GM08714 (cell line): ENCODE data around the gene CBLC.

Experiments
- H3K4me3 ChIP-seq: fragments of 200-500 bp; sonication (Bioruptor generic); 2 replicates; pipeline ENCODE4 v1.5.1; 2014; ENCODE audit warnings: mild to moderate bottlenecking, low read length, inconsistent platforms
- ZNF274 ChIP-seq: IDR thresholded peaks from 2 replicates; pipeline ENCODE4 v1.6.1; 2012; ENCODE audit warnings: mild to moderate bottlenecking, low read depth, low read length

Gene CBLC

GRCh38 chr19:44752123-44752815 is 25.4 kb upstream of the CBLC start:
- H3K4me3 ChIP-seq, result peak overlapping the region; percentile 39; the same call in 1 of the 2 replicates
- no peak for TF ChIP-seq ZNF274

DNA sequence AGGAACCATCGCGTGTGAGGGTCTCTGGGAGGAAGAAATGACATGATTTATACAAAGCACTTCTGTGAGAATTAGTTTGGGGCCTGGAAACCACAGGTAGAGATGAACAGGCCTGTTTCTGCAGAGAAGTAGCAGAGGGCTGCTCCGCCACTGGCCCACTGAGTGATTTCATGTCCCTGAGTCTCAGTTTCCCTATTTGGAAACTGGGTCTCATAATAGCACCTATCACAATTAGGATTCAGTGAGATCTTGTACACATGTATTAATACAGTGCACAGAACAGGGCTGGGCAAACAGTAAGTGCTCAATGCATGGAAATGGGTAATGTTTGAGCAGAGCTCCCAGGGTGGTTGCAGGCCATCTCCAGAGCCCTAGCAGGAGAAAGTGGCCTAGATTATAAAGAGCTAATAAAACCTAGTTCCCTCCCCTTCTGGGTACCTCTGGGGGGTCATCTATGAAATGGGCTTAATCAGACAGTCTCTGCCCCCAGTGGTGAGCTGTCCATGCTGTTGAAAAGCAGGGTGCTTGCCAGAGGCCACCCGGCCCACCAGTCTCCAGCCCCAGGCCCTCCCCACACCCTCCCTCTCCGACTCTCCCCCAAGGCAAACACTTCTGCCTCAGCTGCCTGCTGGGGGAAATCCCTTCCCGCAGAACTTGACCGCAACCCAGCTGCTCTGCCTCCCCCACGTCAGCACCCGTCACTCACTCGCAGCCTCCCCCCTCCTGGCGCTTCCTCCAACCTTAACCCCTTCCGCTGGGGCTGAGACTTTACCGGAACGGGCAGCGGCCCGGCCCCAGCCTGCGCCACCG is 24.7 kb upstream of the CBLC start:
- no peak for TF ChIP-seq ZNF274
- peak overlapping the region; percentile 39; the same call in 1 of the 2 replicates for H3K4me3 ChIP-seq

DNA sequence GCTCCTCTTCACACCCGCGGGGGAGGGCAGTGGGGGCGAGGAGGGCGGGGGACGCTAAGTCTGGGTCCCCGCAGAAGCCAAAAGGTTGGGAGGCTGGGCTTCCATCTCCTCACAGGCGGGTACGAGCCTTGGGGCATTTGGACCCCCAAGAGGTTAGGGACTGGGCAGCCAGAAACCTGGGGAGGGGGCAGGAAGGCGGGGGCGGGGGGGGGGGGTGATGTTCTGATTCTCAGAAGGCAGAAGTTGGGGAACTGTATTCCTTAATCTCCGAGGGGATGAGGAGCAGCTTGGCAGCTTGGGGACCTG is 24.1 kb upstream of the CBLC start:
- no peak for TF ChIP-seq ZNF274
- peak overlapping the region; percentile 74 for H3K4me3 ChIP-seq

GRCh38 chr19:44753932-44754749 is 23.5 kb upstream of the CBLC start:
- no peak for TF ChIP-seq ZNF274
- peak overlapping the region; percentile 74 for H3K4me3 ChIP-seq

DNA sequence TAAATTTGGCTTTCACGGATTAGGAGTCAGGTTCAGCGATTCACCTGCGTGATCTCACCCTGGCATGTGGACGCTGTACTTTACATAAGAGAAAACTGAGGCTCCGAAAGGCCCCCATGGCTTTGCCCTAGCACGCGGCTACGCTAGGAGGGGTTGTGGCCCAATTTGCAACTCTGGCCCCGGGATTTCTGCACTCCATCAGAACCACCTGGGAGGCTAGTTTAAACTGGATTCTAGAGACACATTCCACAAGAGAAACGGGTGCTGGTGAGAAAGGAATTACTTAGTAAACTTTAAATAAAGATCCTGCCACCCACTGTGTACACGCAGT is 23.0 kb upstream of the CBLC start:
- H3K4me3 ChIP-seq, result peak overlapping the region; percentile 51; the same call in 1 of the 2 replicates
- TF ChIP-seq ZNF274, result no peak

- no peak for TF ChIP-seq ZNF274
- H3K4me3 ChIP-seq, result peak overlapping the region; percentile 51; the same call in 1 of the 2 replicates
Observed at GRCh38 chr19:44755219-44755618, 22.5 kb upstream of the CBLC start.

GRCh38 chr19:44756089-44756562 is 21.6 kb upstream of the CBLC start:
- no peak for TF ChIP-seq ZNF274
- H3K4me3 ChIP-seq, result no peak overlapping the region

DNA sequence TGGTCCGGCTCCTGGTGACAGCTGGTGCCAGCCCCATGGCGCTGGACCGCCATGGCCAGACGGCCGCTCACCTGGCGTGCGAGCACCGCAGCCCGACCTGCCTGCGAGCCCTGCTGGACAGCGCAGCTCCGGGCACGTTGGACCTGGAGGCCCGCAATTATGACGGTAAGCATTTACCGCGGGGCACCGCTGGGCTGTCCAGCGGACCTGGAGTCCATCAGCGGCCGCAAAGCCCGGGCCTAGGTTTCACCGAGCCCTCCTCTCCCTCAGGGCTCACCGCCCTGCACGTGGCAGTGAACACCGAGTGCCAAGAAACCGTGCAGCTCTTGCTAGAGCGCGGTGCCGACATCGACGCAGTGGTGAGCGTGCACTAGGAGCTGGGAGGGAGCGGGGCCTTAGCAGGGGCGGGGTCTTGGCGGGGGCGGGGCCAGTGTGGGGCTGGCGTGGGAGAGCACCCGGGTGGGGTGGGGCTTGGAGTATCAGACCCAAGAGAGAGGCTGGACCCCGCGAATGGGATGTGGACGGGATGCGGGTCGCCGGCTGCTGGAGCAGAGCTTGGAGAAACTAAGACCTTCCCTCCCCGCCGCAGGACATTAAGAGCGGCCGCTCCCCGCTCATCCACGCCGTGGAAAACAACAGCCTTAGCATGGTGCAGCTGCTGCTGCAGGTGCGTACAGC is 20.5 kb upstream of the CBLC start:
- no peak for TF ChIP-seq ZNF274
- no peak overlapping the region for H3K4me3 ChIP-seq

GRCh38 chr19:44757735-44758505 is 19.8 kb upstream of the CBLC start:
- TF ChIP-seq ZNF274, result no peak
- H3K4me3 ChIP-seq, result no peak overlapping the region

DNA sequence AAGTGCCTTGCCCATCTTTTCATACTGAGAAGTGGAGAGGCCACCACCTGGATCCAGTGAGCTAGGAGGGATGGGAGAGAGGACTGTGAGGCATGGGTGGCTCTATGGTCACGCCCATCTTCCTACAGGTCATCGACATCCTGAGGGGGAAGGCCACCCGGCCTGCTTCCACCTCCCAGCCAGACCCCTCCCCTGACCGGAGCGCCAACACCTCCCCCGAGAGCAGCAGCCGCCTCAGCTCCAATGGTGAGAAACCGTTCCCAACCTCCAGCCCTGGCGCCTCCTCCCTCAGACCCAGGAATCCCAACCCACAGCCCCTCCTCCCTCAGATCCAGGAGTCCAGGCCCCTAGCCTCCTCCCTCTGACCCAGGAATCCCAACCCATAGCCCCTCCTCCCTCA is 19.1 kb upstream of the CBLC start:
- no peak overlapping the region for H3K4me3 ChIP-seq

GRCh38 chr19:44759083-44759804 is 18.4 kb upstream of the CBLC start:
- no peak for TF ChIP-seq ZNF274
- no peak overlapping the region for H3K4me3 ChIP-seq

More for the DNA sequence above, 19.1 kb upstream of the CBLC start:
- no peak for TF ChIP-seq ZNF274

GRCh38 chr19:44762038-44762437 is 15.7 kb upstream of the CBLC start:
- no peak for TF ChIP-seq ZNF274

More at GRCh38 chr19:44762038-44762437, 15.7 kb upstream of the CBLC start:
- no peak overlapping the region for H3K4me3 ChIP-seq
